GM12891 (cell line): ENCODE data around the gene TRIM28.

Source experiments
- POLR2A ChIP-seq: IDR thresholded peaks from 2 replicates; pipeline ENCODE4 v1.6.1; 2011; ENCODE audit warnings: low read depth, low read length, control low read depth
- POLR2AphosphoS5 ChIP-seq: IDR thresholded peaks from 2 replicates; pipeline ENCODE4 v1.6.1; 2011; ENCODE audit warnings: low read depth, low read length, control low read depth
- TAF1 ChIP-seq: IDR thresholded peaks from 2 replicates; pipeline ENCODE4 v1.6.1; 2011; ENCODE audit warnings: low read depth, low read length, control low read depth

- TF ChIP-seq TAF1 (no peak), POLR2A (no peak), POLR2AphosphoS5 (no peak)
Observed at GRCh38 chr19:58570770-58571574, 27.1 kb downstream of the TRIM28 start.
